GM12878 (cell line): ENCODE data around the gene KDM6B. TPM values are rescaled to one million over a fixed set of nuclear protein-coding genes. Genes with fewer than 3 reads are reported as not detected.

Source experiments
- CHD4 ChIP-seq: fragments of 200-600 bp; sonication (generic); IDR thresholded peaks from 2 replicates; pipeline ENCODE4 v1.6.1; 2016; ENCODE audit warnings: mild to moderate bottlenecking
- E2F4 ChIP-seq: IDR thresholded peaks from 2 replicates; pipeline ENCODE4 v1.6.1; 2012; ENCODE audit warnings: low read depth, low read length, improper control_type of control experiment
- ELK1 ChIP-seq: IDR thresholded peaks from 2 replicates; pipeline ENCODE4 v1.6.1; 2012; ENCODE audit warnings: low read depth, low read length, improper control_type of control experiment
- EP300 ChIP-seq, 2 experiments: fragments of 150-350 bp in 1 of 2; IDR thresholded peaks; 2 replicates each; pipeline ENCODE4 v1.6.1; 2011 to 2012; ENCODE audit warnings: low read depth in 2 of 2, low read length in 2 of 2, borderline replicate concordance in 1 of 2, improper control_type of control experiment in 1 of 2, inconsistent platforms in 1 of 2; ENCODE audit not compliant: control insufficient read depth in 1 of 2
- KAT2A ChIP-seq: conservative IDR thresholded peaks from 2 replicates; pipeline ENCODE4 v1.6.1; 2011; ENCODE audit warnings: low read depth, low read length; ENCODE audit not compliant: control insufficient read depth
- MLLT1 ChIP-seq: fragments of 450-650 bp; IDR thresholded peaks from 2 replicates; pipeline ENCODE4 v1.6.1; 2016; ENCODE audit warnings: mild to moderate bottlenecking
- MYB ChIP-seq: fragments of 150-350 bp; IDR thresholded peaks from 2 replicates; pipeline ENCODE4 v1.6.1; 2014; ENCODE audit warnings: mild to moderate bottlenecking, low read depth, low read length, borderline replicate concordance
- MYC ChIP-seq: IDR thresholded peaks from 2 replicates; pipeline ENCODE4 v1.6.1; 2011; ENCODE audit warnings: mild to moderate bottlenecking, low read length, moderate library complexity, inconsistent platforms; ENCODE audit not compliant: insufficient read depth, insufficient replicate concordance, insufficient read length, severe bottlenecking
- PAX8 ChIP-seq: fragments of 450-650 bp; IDR thresholded peaks from 2 replicates; pipeline ENCODE4 v1.6.1; 2017; ENCODE audit warnings: mild to moderate bottlenecking, moderate library complexity
- RUNX3 ChIP-seq: IDR thresholded peaks from 2 replicates; pipeline ENCODE4 v1.6.1; 2012; ENCODE audit warnings: low read length, inconsistent platforms
- SMAD5 ChIP-seq: IDR thresholded peaks from 2 replicates; pipeline ENCODE4 v1.6.1; 2016; ENCODE audit warnings: antibody characterized with exemption, low read depth
- polyA plus RNA-seq, 11 experiments: library from polyadenylated mRNA; depleted of rRNA in 4 of 11; unstranded in 6 of 11; stranded (reverse) in 5 of 11; fragments of >200 nt; fragmentation: Nextera tagmentation in 4 of 11; fragmentation: Illumina TruSeq in 1 of 11; extraction: Ambion mirVana in 4 of 11; extraction: Trizol in 1 of 11; gene quantifications; 1 replicate in 1 of 11; 2 replicates in 10 of 11; pipeline versions ENCODE4 v1.2.1 to v1.2.3, GENCODE V29; 2011 to 2016; ENCODE audit warnings: inconsistent platforms in 2 of 11, missing spikeins in 2 of 11, low read depth in 1 of 11
- total RNA-seq, 4 experiments: library from RNA; depleted of rRNA in 3 of 4; stranded (reverse); fragments of >200 nt in 3 of 4; fragmentation: Illumina TruSeq in 1 of 4; extraction: Trizol in 1 of 4; gene quantifications; 2 replicates each; pipeline versions ENCODE4 v1.2.1 to v1.2.3, GENCODE V29; 2013 to 2021
- TF ChIP-seq, protein P1 (sequence below): fragments of 450-650 bp; IDR thresholded peaks from 2 replicates; pipeline ENCODE4 v1.6.1; 2017; ENCODE audit warnings: mild to moderate bottlenecking, moderate library complexity
- TF ChIP-seq, protein P2 (sequence below): fragments of 450-650 bp; IDR thresholded peaks from 2 replicates; pipeline ENCODE4 v1.6.1; 2017; ENCODE audit warnings: low read depth, mild to moderate bottlenecking, moderate library complexity
- TF ChIP-seq, protein P3 (sequence below): fragments of 450-650 bp; IDR thresholded peaks from 2 replicates; pipeline ENCODE4 v1.6.1; 2016; ENCODE audit warnings: mild to moderate bottlenecking, moderate library complexity, borderline replicate concordance

KDM6B gene
- total and polyA plus RNA-seq, 10 of the 15 experiments (the other 5 are each of a cell fraction or from before 2014, with no cell fraction given) = 0.05 to 33.5 (median 2.3) TPM

DNA sequence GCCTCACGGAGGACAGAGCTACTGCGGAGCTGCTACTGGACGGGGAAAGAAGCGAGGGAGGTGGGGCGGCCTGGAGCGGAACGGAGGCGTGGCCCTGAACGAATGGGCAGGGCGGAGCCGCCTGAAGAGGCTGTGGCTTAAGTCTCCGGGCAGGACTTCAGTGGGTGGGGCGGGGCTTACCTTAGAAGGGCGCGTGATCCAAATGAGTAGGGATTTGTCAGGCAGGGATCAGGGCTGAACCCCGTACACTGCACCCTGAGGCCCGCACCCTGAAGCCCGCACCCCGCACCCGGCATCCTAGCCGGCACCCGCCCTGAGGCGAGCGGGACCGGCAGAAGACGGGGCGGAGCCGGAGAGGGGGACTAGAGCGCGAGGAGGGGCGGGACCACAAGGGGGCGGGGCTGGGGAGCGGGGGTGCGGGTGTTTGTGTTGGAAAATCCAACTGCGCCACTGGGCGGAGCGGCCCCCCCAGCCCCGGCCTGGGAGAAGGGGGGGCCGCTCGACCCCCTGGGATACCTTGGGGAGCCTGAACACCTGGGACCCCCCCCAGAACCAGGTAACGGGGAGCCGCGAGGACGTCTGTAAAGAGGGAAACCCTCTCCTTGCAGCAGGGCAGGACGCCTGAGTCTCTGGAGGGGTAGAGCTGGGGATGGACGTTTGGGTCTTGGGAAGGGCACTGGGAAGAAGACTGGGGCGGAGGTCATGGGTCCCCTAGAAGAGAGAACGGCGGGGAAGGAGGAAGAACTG is at the start of gene KDM6B (continued):
- TF ChIP-seq, protein P1, sequence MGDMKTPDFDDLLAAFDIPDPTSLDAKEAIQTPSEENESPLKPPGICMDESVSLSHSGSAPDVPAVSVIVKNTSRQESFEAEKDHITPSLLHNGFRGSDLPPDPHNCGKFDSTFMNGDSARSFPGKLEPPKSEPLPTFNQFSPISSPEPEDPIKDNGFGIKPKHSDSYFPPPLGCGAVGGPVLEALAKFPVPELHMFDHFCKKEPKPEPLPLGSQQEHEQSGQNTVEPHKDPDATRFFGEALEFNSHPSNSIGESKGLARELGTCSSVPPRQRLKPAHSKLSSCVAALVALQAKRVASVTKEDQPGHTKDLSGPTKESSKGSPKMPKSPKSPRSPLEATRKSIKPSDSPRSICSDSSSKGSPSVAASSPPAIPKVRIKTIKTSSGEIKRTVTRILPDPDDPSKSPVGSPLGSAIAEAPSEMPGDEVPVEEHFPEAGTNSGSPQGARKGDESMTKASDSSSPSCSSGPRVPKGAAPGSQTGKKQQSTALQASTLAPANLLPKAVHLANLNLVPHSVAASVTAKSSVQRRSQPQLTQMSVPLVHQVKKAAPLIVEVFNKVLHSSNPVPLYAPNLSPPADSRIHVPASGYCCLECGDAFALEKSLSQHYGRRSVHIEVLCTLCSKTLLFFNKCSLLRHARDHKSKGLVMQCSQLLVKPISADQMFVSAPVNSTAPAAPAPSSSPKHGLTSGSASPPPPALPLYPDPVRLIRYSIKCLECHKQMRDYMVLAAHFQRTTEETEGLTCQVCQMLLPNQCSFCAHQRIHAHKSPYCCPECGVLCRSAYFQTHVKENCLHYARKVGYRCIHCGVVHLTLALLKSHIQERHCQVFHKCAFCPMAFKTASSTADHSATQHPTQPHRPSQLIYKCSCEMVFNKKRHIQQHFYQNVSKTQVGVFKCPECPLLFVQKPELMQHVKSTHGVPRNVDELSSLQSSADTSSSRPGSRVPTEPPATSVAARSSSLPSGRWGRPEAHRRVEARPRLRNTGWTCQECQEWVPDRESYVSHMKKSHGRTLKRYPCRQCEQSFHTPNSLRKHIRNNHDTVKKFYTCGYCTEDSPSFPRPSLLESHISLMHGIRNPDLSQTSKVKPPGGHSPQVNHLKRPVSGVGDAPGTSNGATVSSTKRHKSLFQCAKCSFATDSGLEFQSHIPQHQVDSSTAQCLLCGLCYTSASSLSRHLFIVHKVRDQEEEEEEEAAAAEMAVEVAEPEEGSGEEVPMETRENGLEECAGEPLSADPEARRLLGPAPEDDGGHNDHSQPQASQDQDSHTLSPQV = no peak
- TF ChIP-seq RUNX3 (no peak), SMAD5 (no peak), ELK1 (no peak), CHD4 (no peak), KAT2A (no peak), MLLT1 (no peak), MYB (no peak), E2F4 (peak; percentile 68), PAX8 (no peak), EP300 (IDR thresholded peaks at IDR 0.05; ENCODE audit: borderline replicate concordance in 1 of 2, control insufficient read depth in 1 of 2, low read depth in 2 of 2, low read length in 2 of 2) (no peak), MYC (no peak)
- TF ChIP-seq, protein P2, sequence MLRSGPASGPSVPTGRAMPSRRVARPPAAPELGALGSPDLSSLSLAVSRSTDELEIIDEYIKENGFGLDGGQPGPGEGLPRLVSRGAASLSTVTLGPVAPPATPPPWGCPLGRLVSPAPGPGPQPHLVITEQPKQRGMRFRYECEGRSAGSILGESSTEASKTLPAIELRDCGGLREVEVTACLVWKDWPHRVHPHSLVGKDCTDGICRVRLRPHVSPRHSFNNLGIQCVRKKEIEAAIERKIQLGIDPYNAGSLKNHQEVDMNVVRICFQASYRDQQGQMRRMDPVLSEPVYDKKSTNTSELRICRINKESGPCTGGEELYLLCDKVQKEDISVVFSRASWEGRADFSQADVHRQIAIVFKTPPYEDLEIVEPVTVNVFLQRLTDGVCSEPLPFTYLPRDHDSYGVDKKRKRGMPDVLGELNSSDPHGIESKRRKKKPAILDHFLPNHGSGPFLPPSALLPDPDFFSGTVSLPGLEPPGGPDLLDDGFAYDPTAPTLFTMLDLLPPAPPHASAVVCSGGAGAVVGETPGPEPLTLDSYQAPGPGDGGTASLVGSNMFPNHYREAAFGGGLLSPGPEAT = peak; percentile 54; the same call in 1 of the 2 replicates
- TF ChIP-seq, protein P3, sequence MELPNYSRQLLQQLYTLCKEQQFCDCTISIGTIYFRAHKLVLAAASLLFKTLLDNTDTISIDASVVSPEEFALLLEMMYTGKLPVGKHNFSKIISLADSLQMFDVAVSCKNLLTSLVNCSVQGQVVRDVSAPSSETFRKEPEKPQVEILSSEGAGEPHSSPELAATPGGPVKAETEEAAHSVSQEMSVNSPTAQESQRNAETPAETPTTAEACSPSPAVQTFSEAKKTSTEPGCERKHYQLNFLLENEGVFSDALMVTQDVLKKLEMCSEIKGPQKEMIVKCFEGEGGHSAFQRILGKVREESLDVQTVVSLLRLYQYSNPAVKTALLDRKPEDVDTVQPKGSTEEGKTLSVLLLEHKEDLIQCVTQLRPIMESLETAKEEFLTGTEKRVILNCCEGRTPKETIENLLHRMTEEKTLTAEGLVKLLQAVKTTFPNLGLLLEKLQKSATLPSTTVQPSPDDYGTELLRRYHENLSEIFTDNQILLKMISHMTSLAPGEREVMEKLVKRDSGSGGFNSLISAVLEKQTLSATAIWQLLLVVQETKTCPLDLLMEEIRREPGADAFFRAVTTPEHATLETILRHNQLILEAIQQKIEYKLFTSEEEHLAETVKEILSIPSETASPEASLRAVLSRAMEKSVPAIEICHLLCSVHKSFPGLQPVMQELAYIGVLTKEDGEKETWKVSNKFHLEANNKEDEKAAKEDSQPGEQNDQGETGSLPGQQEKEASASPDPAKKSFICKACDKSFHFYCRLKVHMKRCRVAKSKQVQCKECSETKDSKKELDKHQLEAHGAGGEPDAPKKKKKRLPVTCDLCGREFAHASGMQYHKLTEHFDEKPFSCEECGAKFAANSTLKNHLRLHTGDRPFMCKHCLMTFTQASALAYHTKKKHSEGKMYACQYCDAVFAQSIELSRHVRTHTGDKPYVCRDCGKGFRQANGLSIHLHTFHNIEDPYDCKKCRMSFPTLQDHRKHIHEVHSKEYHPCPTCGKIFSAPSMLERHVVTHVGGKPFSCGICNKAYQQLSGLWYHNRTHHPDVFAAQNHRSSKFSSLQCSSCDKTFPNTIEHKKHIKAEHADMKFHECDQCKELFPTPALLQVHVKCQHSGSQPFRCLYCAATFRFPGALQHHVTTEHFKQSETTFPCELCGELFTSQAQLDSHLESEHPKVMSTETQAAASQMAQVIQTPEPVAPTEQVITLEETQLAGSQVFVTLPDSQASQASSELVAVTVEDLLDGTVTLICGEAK = no peak
